Amniotic stem cell (primary cell): Measurements from ENCODE around the gene HMGCL.

Source experiments
- DNase-seq: peaks from one replicate; lab custom pipeline; 2025; lab: John Stamatoyannopoulos, UW

HMGCL gene

DNA sequence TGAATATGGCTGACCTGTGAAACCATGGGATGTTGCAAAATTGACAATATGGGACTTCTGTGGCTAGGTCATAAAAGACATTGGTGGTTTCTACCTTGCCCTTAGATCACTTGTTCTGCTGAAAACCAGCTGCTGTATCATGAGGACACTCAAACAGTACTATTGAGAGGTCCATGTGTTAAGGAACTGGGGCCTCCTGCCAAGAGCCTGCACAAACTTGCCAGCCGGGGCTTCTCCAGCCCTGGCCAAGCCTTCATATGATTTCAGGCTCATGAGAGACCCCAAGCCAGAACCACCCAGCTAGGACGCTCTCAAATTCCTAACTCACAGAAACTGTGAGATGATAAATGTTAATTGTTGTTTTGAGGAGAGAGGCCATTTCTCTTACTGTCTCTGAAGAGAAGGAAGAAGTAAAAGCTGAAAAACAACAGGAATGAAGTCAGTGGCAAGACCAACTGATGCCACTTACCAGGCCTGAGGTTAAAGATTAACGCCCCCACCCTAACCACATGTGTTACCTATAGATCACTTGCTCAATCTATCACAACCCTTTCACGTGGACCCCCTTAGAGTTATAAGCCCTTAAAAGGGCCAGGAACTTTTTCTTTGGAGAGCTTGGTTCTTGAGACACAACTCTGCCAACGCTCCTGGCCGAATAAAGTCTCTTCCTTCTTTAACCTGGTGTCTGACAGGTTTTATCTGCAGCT lies 50.9 kb downstream of the HMGCL start:
- DNase-seq, result no peak

DNA sequence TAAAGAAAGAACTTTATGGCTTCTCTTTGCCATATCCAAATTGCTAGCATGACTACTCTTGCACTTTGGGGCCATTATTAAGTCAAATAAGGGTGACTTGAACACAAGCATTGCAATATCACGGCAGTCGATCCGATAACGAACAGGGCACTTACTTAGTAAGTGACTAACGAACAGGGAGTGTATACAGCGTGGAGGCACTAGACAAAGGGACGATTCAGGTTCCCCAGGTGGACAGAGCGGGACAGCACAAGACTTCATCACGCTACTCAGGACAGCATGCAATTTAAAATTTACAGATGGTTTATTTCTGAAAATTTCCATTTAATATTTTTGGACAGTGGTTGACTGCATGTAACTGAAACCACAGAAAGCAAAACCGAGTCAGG lies 52.4 kb downstream of the HMGCL start:
- DNase-seq, result no peak

GRCh38 chr1:23772049-23772853 lies 53.0 kb downstream of the HMGCL start:
- DNase-seq, result peak; percentile 40

- no peak for DNase-seq
These were observed 56.5 kb downstream of the HMGCL start for GRCh38 chr1:23768733-23769132.

- no peak for DNase-seq
These were observed 62.1 kb downstream of the HMGCL start for GRCh38 chr1:23763041-23763577.

GRCh38 chr1:23759277-23759676 lies 66.0 kb downstream of the HMGCL start:
- no peak for DNase-seq

DNA sequence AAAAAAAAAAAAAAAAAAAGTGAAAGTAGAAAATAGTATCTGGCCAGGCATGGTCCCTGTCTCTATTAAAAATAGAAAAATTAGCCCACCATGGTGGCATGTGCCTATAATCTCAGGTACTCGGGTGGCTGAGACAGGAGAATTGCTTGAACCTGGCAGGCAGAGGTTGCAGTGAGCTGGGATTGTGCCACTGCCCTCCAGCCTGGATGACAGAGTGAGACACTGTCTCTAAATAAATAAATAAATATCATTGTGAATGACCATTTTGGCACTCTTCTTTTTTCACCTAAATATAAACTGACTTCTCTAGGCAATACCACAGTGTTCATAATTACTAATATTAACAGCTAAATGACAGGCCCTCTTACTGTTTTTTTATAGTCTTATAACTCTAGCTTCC lies 67.4 kb downstream of the HMGCL start:
- no peak for DNase-seq

- no peak for DNase-seq
These were observed 68.6 kb downstream of the HMGCL start for GRCh38 chr1:23756676-23757075.

DNA sequence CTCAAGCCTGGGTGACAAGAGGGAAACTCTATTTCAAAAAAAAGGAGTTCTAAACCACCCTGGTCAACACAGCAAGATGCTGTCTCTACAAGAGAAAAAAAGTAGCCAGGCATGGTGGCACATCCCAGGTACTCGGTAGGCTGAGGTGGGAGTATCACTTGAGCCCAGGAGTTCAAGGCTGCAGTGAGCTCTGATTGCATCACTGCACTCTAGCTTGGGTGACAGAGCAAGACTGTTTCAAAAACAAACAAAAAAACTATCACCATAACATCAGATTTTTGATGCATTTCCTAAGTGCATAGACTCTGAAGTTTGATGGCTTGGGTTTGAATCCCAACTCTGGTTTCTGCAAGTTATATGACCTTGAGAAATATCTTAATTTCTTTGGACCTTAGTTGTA lies 72.3 kb downstream of the HMGCL start:
- DNase-seq, result no peak
